Muscle of back (tissue), 11 donors: ENCODE data around the gene BCAS1. TPM values are rescaled to one million over a fixed set of nuclear protein-coding genes. Genes with fewer than 3 reads are reported as not detected.
A peak's percentile ranks its signal among the peaks of the same experiment; 100 is the strongest.

Experiments used
- DNase-seq, 3 donors: peaks; one replicate each; pipeline versions ENCODE4 v3.0.0 to v3.0.0-alpha.2; 2013
- polyA plus RNA-seq, 10 donors: library from polyadenylated mRNA; unstranded; fragments of 120-200 nt; gene quantifications; one replicate each; pipeline ENCODE4 v1.2.1, GENCODE V29; 2013; ENCODE audit not compliant: insufficient read length in 10 of 10

BCAS1 gene
- polyA plus RNA-seq, 10 donors, result 2.5 to 21.5 (median 5.7) TPM

DNA sequence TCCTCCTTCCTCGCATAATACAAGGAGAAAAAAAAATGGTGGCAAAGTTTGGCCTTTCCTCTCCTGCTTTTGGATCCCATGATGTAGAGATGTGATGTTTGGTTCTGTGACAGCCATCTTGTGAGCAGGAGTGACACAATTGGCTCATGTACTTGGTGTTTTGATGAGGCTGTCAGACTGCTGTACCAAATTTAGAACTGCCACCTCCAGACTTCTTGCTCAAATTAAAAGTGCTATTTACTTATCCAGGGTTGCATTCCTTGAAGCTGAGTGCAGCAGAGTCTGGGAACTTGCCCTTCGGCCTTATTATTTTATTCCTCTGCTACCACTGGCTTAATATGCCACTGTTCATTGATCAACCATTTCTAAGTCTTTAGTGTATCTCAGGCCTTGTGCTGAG is 21.9 kb downstream of the BCAS1 start:
- no peak for DNase-seq

DNA sequence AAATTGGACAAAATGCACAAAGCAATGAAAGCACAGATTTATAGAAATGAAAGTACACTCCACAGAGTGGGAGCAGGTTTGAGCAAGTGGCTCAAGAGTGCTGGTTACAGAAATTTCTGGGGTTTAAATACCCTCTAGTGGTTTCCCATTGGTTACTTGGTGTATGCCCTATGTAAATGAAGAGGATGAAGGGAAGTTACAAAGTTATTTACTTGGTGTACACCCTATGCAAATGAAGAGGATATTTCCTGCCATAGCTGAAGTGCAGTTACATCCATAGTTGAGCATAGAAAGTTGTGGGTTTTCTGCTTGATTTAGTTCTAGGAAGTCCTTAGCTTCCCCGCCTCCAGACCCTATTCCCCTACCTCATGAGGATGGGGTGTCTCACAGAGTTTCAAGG is 22.7 kb downstream of the BCAS1 start:
- DNase-seq, result no peak

DNA sequence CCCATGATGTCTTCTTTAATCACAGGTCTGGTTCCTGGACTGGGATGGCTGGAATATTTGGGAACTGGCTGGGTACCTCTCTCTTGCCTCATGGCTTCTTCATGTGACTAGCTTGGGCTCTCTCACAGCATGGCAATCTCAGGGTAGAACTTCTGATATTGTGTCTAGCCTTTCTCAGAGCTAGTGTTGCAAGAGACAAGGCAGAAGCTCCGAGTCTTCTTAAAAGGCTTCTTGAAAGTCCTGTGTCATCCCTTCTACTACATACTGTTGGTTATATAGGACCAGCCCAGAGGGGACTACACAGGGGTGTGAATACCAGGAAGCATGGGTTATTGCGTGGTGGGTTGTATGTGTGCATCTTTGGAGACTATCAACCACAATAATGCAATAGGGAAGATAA is 23.3 kb downstream of the BCAS1 start:
- DNase-seq, result no peak

DNA sequence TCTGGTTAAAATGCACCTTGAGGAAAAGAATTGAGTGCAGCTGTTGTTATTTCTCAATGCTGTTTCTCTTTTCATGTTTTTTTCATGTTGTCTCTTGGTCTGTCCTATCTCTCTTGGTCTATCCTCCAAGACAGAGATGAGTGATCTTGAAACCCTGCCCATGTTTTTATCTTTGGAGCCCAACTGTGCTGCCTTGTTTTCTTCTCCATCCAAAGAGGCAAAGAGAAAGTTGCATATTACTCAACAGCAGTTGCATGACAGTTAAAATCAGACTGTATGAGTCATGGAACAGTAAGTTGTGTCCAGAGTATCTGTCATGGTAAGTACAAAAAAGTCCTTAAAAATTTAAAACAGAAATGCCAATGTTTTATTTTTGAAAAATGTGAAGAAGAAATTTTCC is 26.2 kb downstream of the BCAS1 start:
- peak in 2 of 3 donors; percentile 31 to 78 for DNase-seq

DNA sequence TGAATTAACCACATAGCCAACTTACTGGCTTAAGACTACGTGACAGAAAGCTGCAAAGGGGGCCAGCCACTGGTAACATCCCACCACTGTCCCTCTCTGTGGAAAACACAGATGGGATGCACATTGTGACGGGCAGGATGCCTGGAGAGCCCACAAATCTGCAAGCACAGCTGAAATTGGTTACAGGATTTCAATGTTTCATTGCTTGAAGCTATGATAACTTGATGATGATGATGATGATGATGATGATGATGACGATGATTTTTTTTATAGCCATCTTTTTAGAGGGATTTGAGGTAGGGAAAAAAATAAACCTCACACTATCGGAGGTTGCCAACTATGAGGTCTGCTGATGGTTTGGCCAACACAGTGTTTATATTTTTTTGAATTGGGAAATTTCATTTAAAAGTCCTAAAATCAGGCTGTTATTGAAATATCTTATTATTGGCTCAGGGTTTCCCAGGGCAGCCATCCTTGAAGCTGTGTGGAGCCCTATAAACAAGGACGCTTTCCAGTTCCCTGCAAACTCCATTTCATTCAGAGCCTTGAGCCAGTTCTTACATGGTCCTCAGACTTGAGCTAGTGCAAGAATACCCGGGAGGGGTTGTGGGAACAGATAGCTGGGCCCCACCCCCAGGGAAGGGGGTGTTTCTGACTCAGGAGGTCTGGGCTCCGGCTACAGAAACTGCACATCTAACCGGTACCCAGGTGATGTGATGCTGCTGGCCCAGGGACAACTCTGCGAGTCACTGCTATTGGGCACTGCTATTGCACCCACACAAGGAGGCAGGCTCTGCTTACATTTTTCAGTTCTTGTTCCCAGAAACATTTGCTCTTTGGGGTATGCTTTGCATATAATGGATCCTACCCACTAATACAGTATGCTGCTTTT is 27.1 kb downstream of the BCAS1 start:
- peak in 1 of 3 donors; percentile 54 for DNase-seq

DNA sequence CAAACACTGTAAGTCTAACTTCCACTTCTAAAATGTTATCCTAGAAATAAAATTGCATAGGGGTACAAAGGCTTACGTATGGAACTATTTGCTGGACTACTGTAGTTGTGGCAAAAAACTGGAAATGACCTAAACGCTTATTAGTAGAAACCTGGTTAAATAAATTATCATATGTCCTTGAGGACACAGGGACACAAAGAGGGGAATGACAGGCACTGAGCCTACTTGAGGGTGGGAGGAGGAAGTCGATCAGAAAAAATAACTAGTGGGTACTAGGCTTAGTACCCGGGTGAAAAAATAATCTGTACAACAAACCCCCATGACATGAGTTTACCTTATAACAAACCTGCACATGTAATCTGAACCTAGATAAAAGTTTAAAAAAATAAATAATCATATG is 28.4 kb downstream of the BCAS1 start:
- no peak for DNase-seq

DNA sequence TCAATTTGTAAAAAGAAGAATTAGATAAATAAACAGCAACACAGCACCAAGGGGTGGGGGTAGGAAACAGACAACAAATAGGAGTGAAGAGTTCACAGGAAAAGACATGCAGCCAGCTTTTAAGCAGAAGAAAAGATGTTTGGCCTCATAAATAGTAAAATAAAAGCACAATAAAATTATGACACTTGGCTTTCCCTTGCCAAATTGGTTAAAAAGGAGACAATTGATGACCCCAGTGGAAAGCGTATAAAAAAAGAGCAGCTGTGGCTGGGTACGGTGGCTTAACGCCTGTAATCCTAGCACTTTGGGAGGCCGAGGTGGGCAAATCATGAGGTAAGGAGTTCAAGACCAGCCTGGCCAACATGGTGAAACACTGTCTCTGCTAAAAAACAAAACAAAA is 29.1 kb downstream of the BCAS1 start:
- DNase-seq, result no peak

DNA sequence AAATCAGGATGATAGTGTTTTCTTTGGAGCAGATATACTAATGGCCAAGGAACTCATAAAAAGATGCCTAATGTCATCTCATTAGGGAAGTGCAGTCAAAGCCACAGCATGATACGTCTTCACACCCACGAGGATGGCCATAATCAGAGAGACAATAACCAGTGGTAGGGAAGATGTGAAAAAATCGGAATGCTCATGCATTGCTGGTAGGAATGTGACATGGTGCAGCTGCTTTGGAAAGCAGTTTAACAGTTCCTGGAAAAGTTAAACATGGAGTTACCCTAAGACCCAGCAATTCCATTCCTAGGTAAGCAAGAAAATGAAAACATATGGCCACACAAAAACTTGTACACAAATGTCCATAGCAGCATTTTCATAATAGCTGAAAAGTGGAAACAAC is 29.9 kb downstream of the BCAS1 start:
- no peak for DNase-seq

DNA sequence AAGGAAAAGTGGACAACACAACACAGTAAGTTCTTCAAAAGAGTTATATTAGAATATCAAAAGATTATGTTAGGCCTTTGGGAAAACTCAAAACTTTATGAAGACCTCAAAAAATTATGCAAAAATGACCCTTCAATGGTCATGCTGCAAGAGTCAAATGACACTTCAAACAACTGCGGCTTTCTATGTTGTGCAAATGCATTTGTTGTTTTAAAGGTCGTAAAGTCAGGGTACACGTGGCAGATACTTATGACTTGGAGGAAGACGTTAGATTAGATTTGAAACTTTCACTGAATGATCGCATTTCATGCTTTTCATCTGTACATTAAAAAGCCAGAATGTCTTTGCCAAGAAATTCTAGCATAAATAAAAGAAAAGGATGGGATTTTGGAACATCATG is 31.4 kb downstream of the BCAS1 start:
- no peak for DNase-seq

DNA sequence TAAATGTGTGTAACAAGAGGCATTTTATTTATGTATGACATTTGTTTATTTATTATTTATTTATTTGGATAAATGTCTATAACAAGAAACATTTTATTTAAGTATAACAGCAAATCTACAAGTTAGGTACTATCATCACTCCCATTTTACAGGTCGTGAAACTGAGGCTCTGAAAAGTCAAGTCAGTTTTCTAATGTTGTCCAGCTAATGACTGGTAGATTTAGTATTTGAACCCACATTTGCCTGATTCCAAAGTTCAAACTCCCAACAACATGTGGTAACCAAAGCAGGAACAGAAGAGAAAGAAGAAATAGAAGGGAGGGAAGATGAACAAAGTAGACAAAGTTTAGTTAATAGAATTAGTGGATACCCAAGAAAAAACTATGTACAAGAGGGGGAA is 32.9 kb downstream of the BCAS1 start:
- DNase-seq, result no peak

DNA sequence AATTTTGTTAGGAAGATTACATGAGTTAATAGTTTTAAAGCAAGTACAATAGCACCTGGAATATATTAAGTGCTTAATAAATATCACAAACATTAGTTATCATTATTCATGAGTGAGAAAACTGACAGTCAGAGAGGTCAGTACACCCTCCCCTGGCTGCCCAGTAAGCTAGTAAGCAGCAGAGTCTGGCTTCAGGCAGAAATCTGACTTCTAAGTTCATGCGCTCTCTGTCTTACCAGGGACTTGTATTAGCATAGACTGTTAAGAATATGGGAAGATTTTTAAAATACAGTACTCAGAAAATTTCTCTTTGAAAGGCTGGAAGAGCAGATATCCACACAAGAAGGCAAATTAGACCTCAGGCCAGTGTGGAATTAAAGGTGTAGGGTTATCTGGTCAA is 40.8 kb downstream of the BCAS1 start:
- no peak for DNase-seq

DNA sequence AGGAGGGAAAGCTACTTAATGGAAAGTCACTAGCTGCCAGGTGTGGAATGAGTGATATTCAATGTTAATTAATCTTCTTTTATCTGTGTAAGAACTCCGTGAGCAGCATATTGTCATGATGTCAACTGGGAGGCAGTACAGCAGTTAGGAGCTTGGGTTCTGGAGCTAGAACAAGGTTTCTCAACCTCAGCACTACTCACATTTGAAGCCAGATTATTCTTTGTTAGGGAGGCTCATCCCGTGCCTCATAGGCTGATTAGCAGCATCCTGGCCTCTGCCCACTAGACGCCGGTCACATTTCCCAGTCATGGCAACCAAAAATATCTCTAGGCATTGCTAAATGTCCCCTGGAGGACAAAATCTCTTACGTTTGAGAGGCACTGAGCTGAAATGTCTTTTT is 41.2 kb downstream of the BCAS1 start:
- no peak for DNase-seq

DNA sequence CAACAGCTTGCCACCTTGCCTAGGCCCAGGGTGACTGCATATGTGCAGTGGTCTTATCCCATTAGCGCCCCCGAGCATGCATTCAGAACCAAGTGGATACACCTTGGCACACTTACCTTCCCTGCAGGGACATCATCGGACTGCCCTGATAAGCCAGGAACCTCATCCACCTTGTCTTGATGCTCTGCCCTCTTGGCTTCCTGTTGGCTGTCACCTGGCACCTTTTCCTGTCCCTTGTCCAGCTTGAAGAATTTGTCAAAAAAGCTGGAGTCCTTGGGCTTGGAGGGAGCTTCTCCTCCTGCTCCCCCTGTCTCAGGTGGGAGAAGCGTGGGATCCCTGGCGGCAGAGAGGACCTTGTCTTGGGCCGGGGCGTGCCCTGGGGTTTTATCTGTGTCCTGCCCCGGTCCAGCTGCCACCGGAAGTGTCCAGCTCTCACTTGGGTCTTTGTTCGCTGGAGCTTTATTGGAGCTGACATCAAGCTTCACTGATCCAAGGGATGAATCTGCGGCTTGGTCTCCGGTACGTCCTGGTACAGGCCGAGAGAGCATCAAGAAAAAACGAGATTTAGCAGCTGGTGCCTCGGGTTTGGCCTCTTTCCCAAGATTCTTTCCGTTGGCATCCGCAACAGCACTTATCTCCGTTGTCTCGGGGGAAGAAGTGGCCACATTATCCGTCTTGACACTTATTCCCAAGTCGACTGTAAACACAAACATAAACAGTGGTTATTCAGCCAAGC is 42.0 kb downstream of the BCAS1 start:
- no peak for DNase-seq

DNA sequence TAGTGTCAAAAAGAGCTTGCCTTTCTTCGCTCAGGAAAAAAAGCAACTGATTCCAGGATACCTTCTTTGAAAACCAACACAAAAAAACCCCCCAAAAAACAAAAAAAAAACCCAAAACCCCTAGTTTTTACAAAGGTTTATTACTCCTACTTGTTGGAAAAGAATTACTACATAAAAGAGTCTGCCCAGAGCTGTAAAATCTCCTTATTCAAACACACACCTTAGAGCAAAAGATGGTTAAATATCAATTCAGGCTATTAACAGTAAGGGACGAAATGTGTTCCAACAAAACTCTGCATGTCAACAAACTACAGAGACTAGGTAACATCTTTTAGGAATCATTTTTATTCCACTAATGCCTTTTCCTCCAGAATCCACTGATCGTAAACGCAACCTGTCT is 42.7 kb downstream of the BCAS1 start:
- no peak for DNase-seq

DNA sequence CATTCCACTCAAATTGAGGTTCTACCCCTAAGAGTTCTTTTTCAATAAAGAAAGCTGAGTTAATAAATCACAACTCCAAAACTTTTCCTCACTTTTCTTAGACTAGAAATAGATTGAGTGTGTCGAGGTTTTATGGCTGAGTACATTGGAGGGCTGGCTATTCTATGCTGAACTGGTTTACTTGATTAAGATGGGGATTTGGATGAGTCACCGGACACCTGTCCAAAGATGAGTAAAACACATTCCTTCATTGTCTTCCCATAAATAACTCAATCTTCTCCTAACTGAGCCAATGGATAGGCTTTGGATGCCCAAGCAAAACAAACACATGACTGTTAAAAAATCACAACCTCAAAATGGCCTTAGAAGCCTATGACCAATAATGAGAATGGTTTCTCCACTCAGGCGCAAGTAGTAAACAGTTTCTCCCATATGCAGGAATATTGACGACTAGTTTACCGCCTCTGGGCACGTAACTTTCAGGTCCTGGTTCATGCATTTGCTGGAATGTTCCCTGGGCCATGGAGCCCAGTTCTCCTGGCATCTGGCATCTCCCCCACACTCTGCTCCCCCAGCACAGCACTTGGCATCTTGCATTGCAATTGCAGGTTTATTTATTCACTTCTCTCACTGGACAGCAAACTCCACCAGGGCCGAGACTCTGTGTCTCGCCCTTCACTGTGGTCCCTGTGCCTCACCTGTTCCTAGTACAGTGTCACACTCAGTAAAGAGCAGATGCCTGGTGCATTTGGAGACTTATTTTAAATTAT is 43.9 kb downstream of the BCAS1 start:
- no peak for DNase-seq

DNA sequence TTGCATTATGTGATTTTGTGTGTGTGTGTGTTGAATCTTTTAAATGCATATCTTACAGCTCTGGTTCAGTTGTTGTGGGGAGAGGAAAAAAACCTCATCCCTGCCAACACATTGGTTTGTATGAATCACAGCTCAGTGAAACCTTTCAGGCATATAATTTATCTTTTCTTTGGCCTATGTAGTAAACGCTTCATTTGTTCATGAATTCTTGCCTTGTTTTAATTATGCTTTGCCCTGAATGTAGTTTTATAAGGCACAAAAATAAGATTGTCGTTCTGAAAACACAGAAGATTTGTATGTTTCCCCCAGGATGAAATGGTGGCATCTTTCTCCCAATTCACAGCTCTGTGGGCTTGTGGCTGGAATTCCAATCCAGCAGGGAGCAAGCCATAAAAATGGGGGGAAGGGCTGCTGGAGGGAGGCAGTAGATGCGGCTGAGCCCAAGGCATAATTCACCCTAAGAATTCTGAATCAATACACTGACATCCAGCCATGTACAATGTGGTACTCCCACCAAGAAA is 45.1 kb downstream of the BCAS1 start:
- peak in 1 of 3 donors; percentile 71 for DNase-seq

DNA sequence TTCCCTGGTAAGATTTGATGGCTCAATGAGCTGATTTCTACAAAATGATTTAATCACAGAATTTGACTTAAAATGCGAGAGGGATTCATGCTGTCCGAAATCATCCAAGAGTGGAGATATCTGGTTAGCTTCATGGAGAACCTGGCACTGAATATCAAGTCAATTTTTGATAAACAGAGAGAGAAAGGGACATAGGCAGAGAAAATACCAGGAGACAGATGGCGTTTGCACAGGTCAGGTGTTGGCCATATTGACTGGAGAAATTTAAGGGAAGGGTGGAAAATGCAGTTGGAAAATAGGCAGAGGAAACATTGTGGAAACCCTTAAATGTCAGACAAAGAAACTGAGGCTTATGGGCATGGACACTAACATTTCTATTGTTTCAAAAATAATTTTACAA is 47.0 kb downstream of the BCAS1 start:
- no peak for DNase-seq

DNA sequence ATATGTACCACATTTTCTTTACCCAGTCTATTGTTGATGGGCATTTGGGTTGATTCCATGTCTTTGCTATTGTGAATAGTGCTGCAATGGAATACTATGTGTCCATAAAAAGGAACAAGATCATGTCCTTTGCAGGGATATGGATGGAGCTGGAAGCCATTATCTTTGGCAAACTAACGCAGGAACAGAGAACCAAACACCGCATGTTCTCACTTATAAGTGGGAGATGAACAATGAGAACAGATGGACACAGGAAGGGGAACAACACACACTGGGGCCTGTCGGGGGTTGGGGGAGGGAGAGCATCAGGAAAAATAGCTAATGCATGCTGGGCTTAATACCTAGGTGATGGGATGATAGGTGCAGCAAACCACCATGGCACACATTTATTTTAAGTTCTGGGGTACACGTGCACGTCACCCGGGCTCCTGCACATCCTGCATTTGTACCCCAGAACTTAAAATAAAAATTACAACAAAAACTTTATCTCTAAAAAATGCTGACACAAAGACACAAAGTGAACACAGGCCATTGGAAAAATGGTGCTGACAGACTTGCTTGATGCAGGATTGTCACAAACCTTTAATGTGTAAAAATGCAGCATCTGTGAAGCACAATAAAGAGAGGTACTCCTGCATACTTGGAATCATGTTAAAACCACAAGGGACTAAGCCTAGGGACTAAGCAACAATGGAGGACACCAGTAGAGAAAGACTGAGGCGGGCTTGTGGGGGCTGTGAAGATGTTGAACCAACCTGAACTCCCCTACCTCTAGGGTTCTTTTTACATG is 48.8 kb downstream of the BCAS1 start:
- no peak for DNase-seq

DNA sequence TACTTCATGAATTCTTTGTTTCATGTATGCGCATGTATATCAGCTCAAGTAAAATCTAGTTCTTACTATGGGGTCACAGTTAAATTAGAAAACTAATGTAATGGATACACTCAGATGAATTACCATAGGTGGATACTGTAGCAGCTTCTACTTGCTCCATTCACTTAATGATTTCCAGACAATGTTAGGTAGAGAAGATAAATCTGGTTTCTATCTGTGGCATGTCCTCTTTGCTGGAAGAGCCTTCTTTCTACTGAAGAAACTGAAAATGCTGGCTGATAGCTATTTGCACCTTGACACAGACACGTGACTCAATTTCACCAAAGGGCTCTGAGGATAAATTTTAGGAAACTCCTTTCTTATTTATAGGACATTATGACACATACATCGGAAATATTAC is 49.5 kb downstream of the BCAS1 start:
- no peak for DNase-seq

DNA sequence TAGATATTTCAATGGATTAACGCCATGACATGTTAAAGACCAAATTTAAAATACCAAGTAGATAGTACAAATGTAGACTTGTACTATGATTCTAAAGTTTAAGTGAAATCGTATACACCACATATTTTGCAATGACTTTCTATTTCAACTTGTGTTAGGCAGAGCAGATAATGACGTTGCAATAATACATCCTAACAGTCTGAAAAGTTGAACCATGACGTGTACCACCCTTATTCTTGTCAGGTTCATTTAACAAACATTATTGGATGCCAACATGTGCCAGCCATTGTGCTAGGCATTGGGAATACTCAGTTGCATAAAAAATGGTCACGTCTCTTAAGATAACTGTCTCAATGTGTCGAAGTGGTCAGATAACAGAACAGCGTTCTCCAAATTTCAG is 50.0 kb downstream of the BCAS1 start:
- DNase-seq, result no peak

DNA sequence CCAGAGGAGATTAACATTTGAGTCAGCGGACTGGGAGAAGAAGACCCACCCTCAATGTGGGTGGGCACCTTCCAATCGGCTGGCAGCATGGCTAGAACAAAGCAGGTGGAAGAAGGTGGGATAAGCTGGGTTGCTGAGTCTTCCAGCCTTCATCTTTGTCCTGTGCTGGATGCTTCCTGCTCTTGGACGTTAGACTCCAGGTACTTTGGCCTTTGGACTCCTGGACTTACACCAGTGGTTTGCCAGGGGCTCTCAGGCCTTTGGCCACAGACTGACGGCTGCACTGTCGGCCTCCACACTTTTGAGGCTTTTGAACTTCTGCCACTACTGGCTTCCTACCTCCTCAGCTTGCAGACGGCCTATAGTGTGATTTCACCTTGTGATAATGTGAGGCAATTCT is 50.8 kb downstream of the BCAS1 start:
- DNase-seq, result no peak

DNA sequence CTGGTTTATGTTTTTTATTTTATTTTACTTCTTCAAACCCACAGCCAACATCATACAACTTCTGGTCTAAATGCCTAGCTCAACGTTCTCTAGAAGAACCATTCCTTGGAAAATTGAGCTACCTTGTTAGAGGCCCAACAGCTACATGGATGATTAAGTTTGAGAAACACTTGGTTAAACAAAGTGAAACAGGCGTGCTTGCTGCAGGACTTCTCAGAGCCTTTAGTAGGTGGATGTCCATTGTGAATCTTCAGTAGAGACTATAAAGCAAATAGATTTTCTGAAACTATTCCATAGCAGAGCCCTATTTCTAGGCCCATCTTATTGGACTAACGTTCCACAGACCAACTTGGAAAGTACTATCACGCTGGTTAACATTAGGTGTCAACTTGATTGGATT is 51.3 kb downstream of the BCAS1 start:
- no peak for DNase-seq
